ENCODE results near the gene OTOF.

- no peak for TF ChIP-seq CTCF (IDR thresholded peaks at IDR 0.05; ENCODE audit: low read depth, low read length)
- no peak for TF ChIP-seq EZH2phosphoT487 (IDR thresholded peaks at IDR 0.05; ENCODE audit: low read depth)
Observed at GRCh38 chr2:26465981-26466471, 11.9 kb downstream of the OTOF start.
